ENCODE measurements around the gene NAT8L.

The NAT8L gene

GRCh38 chr4:2040391-2041238 is 18.5 kb upstream of the NAT8L start:
- Histone ChIP-seq H3K4me3 (ENCODE audit: low read depth in 1 of 2, low read length in 1 of 2) (peak overlapping the region; percentile 84 to 92), H3K27ac (no peak overlapping the region), H3K36me3 (no peaks in the 10 kb centered on the region), H3K9me3 (no peaks in the 10 kb centered on the region), H3K27me3 (peaks cover 100% of the 10 kb centered on the region), H3K4me1 (ENCODE audit: control insufficient read depth in 1 of 2, insufficient read depth in 1 of 2, low read depth in 1 of 2, low read length in 1 of 2) (peaks cover 10 to 21% of the 10 kb centered on the region in 2 experiments)
- no peak for TF ChIP-seq CTCF (IDR thresholded peaks at IDR 0.05)

DNA sequence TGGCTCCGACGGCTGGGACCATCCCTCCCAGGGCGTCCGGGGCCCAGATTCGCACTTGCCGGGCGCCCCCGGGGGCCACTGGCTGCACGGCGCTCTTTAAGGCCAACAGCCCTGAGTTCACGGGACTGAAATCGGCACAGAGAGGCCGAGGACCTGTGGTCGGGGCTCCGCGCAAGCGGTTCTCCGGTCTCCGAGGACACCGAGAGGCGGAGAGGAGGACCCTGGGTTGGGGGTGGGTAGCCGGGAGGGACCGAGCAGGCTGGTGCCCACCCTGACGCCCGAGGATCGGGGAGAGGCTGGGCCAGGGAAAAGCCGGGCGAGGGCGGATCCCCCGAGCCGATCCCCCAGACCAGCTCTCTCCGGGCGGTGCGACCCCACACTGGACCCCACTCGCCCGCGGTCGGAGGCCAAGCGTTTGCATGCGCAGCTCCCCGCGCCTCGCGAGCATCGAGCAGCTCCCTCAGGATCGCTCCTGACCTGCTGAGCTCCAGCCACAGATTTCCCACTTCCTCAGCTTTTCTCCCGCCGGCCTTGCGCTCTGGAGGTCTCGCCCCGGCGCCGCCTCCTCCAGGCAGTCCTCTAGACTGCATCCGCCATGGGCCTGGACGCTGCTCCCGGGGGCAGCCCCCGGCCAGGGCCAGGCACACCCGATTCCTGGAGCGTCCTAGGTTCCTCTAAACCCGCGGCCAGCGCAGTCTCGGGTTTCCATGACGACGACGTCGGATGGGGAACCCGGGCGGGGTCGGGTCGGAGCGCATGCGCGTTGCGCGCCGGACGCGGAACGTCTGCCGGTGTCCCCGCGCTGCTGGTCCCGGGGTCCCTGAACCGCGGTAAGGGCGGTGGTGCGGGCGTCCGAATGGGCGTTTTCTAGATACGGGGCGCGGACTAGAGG is 17.6 kb upstream of the NAT8L start:
- Histone ChIP-seq H3K27me3 (peaks cover 100% of the 10 kb centered on the region), H3K36me3 (no peaks in the 10 kb centered on the region), H3K4me3 (ENCODE audit: low read depth in 1 of 2, low read length in 1 of 2) (peak overlapping the region; percentile 84 to 92), H3K9me3 (no peaks in the 10 kb centered on the region), H3K27ac (peak overlapping the region; percentile 36), H3K4me1 (ENCODE audit: control insufficient read depth in 1 of 2, insufficient read depth in 1 of 2, low read depth in 1 of 2, low read length in 1 of 2) (peaks cover 10 to 21% of the 10 kb centered on the region in 2 experiments)
- no peak for TF ChIP-seq CTCF (IDR thresholded peaks at IDR 0.05)

DNA sequence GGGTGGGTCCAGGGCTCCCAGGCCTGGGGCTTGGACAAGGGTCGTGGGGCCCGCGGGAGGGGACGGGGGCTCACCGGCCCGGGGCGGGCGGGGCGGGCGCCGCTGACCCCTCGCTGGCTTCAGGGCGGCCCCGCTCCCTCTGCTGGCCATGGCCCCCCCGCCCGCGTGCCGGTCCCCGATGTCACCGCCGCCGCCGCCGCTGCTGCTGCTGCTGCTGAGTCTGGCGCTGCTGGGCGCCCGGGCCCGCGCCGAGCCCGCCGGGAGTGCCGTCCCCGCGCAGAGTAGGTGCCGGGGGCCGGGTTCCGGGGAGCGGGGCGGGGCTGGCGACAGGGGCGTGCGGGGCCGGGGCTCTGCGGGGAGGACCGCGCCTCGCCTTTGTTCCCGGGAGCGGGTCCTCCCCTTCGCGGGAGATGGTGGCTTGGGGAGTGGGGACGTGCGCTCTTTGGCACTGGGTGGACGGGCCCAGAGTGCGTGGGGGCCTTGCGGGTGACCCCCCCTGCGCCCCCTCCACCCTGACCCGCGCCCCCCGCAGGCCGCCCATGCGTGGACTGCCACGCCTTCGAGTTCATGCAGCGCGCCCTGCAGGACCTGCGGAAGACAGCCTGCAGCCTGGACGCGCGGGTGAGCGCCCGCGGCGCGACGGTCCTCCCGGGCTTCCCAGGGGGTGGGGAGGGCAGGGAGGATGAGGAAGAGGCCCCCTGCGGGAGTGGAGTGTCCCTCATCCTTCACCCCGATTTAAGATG is 16.8 kb upstream of the NAT8L start:
- peak overlapping the region; percentile 84 to 92 for H3K4me3 ChIP-seq (ENCODE audit: low read depth in 1 of 2, low read length in 1 of 2)
- H3K36me3 ChIP-seq = no peaks in the 10 kb centered on the region
- peak overlapping the region; percentile 36 for H3K27ac ChIP-seq
- no peaks in the 10 kb centered on the region for H3K9me3 ChIP-seq
- TF ChIP-seq CTCF (IDR thresholded peaks at IDR 0.05) = no peak
- peaks cover 100% of the 10 kb centered on the region for H3K27me3 ChIP-seq
- H3K4me1 ChIP-seq (ENCODE audit: control insufficient read depth in 1 of 2, insufficient read depth in 1 of 2, low read depth in 1 of 2, low read length in 1 of 2) = peaks cover 10 to 21% of the 10 kb centered on the region in 2 experiments

DNA sequence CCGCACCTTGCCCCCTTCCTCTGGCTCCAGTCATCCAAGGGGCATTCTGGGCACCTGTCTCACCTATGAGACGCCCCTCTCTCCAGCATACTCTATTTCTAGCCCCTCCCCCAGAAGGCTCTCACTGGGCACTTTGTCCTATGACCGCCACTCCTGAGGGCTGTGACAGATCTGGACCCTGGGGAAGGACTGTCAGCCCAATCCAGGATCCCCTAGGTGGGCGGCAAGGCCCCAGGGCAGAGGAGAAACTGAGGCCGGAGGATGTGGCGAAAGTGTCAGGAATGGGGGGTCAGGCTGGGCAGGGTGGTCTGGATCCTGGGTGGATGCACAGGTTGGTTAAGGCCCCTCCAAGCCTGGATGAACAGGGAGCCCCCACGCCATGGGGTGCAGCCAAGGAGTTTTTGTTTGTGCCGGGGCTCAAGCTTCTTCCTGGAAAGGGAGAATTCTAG is 16.2 kb upstream of the NAT8L start:
- Histone ChIP-seq H3K27ac (no peak overlapping the region), H3K4me1 (ENCODE audit: control insufficient read depth in 1 of 2, insufficient read depth in 1 of 2, low read depth in 1 of 2, low read length in 1 of 2) (peaks cover 10 to 21% of the 10 kb centered on the region in 2 experiments), H3K9me3 (no peaks in the 10 kb centered on the region), H3K4me3 (ENCODE audit: low read depth in 1 of 2, low read length in 1 of 2) (peak overlapping the region; percentile 84 to 92), H3K27me3 (peaks cover 100% of the 10 kb centered on the region), H3K36me3 (no peaks in the 10 kb centered on the region)
- no peak for TF ChIP-seq CTCF (IDR thresholded peaks at IDR 0.05)

All from neutrophil (primary cell).